Measurements from ENCODE around the gene SEMA6B. TPM values are rescaled to one million over a fixed set of nuclear protein-coding genes. Genes with fewer than 3 reads are reported as not detected.

The SEMA6B gene
- total RNA-seq, 1 experiment from 2014 or later: 38.4 TPM

DNA sequence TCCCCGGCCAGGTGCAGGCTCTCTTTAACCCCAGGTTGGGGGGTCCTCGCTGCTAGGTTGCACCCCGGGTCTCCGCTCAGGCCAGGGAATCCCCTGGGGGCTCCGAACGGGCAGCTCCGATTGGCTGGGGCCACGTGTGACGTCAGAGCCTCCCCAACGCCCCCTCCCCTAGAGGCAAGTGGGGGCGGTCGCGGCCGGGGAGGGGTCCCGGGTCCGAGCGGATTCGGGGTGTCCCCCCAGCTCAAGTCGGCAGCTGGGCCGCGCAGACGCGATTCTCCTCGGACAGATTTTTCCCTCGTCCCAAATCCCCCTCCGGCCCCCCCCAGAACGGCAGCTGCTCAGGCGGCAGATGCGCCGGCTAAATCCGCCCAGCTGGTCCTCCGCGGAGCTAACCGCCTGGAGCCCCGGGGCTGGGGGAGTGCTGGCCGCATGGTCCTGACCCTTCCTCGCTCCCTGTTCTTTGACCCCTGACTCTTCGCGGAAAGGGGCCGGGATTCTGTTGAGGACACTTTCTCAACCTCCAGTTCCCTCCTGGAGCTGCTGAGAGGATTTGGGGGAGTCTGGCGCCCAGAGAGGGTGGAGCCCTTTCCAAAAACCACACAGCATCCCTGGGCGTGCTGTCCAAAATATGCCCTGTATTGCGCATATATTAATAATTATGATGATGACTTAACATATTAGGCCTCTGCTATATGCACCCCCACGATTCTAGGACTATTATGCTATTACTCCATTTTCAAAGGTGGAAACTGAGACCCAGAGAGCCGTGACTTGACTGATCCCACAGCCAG is 25.4 kb upstream of the SEMA6B start:
- Histone ChIP-seq H2BK15ac (ENCODE audit: low read depth, low read length) (no peak overlapping the region), H3K27ac (ENCODE audit: insufficient read length, low read depth, low read length) (no peak overlapping the region), H3K27me3 (ENCODE audit: insufficient read depth, low read length) (no peaks in the 10 kb centered on the region; the same call in 1 of the 2 replicates), H3K14ac (ENCODE audit: insufficient read depth, low read length) (peak overlapping the region; percentile 67; the same call in 1 of the 2 replicates), H3K4ac (ENCODE audit: low read depth, low read length) (no peak overlapping the region), H4K20me1 (ENCODE audit: control insufficient read depth, insufficient read depth, insufficient read length) (no peaks in the 10 kb centered on the region), H2BK20ac (ENCODE audit: low read depth, low read length, poor library complexity, severe bottlenecking) (no peak overlapping the region), H3K56ac (ENCODE audit: insufficient read length, low read depth, low read length) (no peak overlapping the region), H3K4me2 (ENCODE audit: insufficient read depth, insufficient read length, low read length) (peak overlapping the region; percentile 61), H3K79me2 (ENCODE audit: insufficient read depth, low read length) (no peaks in the 10 kb centered on the region), H4K5ac (ENCODE audit: insufficient read length, low read depth, low read length) (no peak overlapping the region), H3K18ac (ENCODE audit: insufficient read length, low read depth, low read length) (no peak overlapping the region), H3K23me2 (ENCODE audit: insufficient read length, low read depth, low read length, poor library complexity, severe bottlenecking) (peaks cover 3% of the 10 kb centered on the region), H3K9me3 (ENCODE audit: control insufficient read depth, low read depth, low read length) (no peaks in the 10 kb centered on the region), H4K8ac (replicated peaks; ENCODE audit: insufficient read length, low read depth, low read length) (no peak overlapping the region), H3K79me1 (ENCODE audit: insufficient read depth, low read depth, low read length, poor library complexity, severe bottlenecking) (no peaks in the 10 kb centered on the region), H3K23ac (ENCODE audit: insufficient read length, low read depth, low read length) (no peak overlapping the region), H3K4me1 (ENCODE audit: insufficient read depth, low read length) (no peaks in the 10 kb centered on the region), H2AK5ac (ENCODE audit: insufficient read length, low read length) (no peak overlapping the region), H3T11ph (ENCODE audit: low read length) (no peak overlapping the region), H4K91ac (ENCODE audit: insufficient read length, low read depth, low read length) (no peak overlapping the region), H2BK12ac (ENCODE audit: insufficient read length, low read depth, low read length) (no peak overlapping the region), H3K9ac (ENCODE audit: extremely low read depth, insufficient read length, low read length) (no peak overlapping the region), H2AFZ (ENCODE audit: low read length) (no peak overlapping the region), H2BK5ac (ENCODE audit: insufficient read length, low read length) (no peak overlapping the region), H2BK120ac (ENCODE audit: low read depth, low read length, poor library complexity, severe bottlenecking) (no peak overlapping the region)
- no peaks in the 10 kb centered on the region for H3K36me3 Mint-ChIP-seq (ENCODE audit: insufficient read depth in 1 of 3, low read depth in 3 of 3)
- H3K9me3 Mint-ChIP-seq: peaks cover 0 to 2% of the 10 kb centered on the region in 2 experiments; a peak in 3 of 5 replicates
- TF ChIP-seq, protein P1, sequence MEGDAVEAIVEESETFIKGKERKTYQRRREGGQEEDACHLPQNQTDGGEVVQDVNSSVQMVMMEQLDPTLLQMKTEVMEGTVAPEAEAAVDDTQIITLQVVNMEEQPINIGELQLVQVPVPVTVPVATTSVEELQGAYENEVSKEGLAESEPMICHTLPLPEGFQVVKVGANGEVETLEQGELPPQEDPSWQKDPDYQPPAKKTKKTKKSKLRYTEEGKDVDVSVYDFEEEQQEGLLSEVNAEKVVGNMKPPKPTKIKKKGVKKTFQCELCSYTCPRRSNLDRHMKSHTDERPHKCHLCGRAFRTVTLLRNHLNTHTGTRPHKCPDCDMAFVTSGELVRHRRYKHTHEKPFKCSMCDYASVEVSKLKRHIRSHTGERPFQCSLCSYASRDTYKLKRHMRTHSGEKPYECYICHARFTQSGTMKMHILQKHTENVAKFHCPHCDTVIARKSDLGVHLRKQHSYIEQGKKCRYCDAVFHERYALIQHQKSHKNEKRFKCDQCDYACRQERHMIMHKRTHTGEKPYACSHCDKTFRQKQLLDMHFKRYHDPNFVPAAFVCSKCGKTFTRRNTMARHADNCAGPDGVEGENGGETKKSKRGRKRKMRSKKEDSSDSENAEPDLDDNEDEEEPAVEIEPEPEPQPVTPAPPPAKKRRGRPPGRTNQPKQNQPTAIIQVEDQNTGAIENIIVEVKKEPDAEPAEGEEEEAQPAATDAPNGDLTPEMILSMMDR (conservative IDR thresholded peaks at IDR 0.05): no peak
- H3K27ac Mint-ChIP-seq: no peak overlapping the region
- peaks cover 61% of the 10 kb centered on the region for H3K27me3 Mint-ChIP-seq (ENCODE audit: low read depth)
- H3K4me1 Mint-ChIP-seq: peaks cover 8 to 38% of the 10 kb centered on the region in 2 experiments
- no peak for DNase-seq
- no CpG with 5 or more reads among the region's 45 CpGs for WGBS (ENCODE audit: extremely low coverage, insufficient read length, low lambda C conversion rate)
- peak overlapping the region; percentile 60 to 82 for H3K4me3 Mint-ChIP-seq

Data from H9 (cell line).